HEK293 (cell line): ENCODE data around the gene TBX4.

Experiments
- BCL11B ChIP-seq: fragments of 450-650 bp; formaldehyde crosslinking; IDR thresholded peaks from 2 replicates; pipeline ENCODE4 v1.5.1; 2016; ENCODE audit warnings: low read depth, missing biosample characterization, missing genetic modification characterization
- GLI2 ChIP-seq: fragments of 450-650 bp; formaldehyde crosslinking; IDR thresholded peaks from 2 replicates; pipeline ENCODE4; 2017; ENCODE audit warnings: missing biosample characterization, missing genetic modification characterization, low read depth, borderline replicate concordance
- GLIS2 ChIP-seq: fragments of 450-650 bp; formaldehyde crosslinking; IDR thresholded peaks from 2 replicates; pipeline ENCODE4 v1.5.1; 2016; ENCODE audit warnings: missing biosample characterization, missing genetic modification characterization
- KLF16 ChIP-seq: fragments of 450-650 bp; formaldehyde crosslinking; IDR thresholded peaks from 2 replicates; pipeline ENCODE4 v1.5.1; 2017; ENCODE audit warnings: missing biosample characterization, missing genetic modification characterization
- OSR2 ChIP-seq: fragments of 450-650 bp; formaldehyde crosslinking; IDR thresholded peaks from 2 replicates; pipeline ENCODE4 v1.5.1; 2016; ENCODE audit warnings: missing biosample characterization, missing genetic modification characterization
- SETDB1 ChIP-seq: IDR thresholded peaks from one replicate; pipeline ENCODE4 v1.6.1; 2017; ENCODE audit warnings: mild to moderate bottlenecking, low read length, moderate library complexity, mixed read lengths; ENCODE audit not compliant: insufficient read length
- SP2 ChIP-seq: fragments of 450-650 bp; formaldehyde crosslinking; IDR thresholded peaks from 2 replicates; pipeline ENCODE4 v1.5.1; 2016; ENCODE audit warnings: missing biosample characterization, missing genetic modification characterization
- YY1 ChIP-seq: fragments of 450-650 bp; formaldehyde crosslinking; IDR thresholded peaks from 2 replicates; pipeline ENCODE4 v1.5.1; 2018; ENCODE audit warnings: missing biosample characterization, missing genetic modification characterization
- YY2 ChIP-seq: fragments of 450-650 bp; formaldehyde crosslinking; IDR thresholded peaks from 2 replicates; pipeline ENCODE4 v1.5.1; 2016; ENCODE audit warnings: missing biosample characterization, missing genetic modification characterization
- ZBTB17 ChIP-seq: fragments of 450-650 bp; formaldehyde crosslinking; IDR thresholded peaks from 2 replicates; pipeline ENCODE4 v1.5.1; 2016; ENCODE audit warnings: missing biosample characterization, missing genetic modification characterization
- ZFP37 ChIP-seq: fragments of 450-650 bp; formaldehyde crosslinking; IDR thresholded peaks from 2 replicates; pipeline ENCODE4 v1.5.1; 2016; ENCODE audit warnings: missing biosample characterization, missing genetic modification characterization
- ZNF2 ChIP-seq: fragments of 450-650 bp; formaldehyde crosslinking; IDR thresholded peaks from 2 replicates; pipeline ENCODE4 v1.5.1; 2016; ENCODE audit warnings: missing biosample characterization, missing genetic modification characterization
- ZNF23 ChIP-seq: fragments of 450-650 bp; formaldehyde crosslinking; IDR thresholded peaks from 2 replicates; pipeline ENCODE4 v1.5.1; 2016; ENCODE audit warnings: missing biosample characterization, missing genetic modification characterization, borderline replicate concordance
- ZNF292 ChIP-seq: fragments of 450-650 bp; formaldehyde crosslinking; IDR thresholded peaks from 2 replicates; pipeline ENCODE4 v1.5.1; 2016; ENCODE audit warnings: low read depth, missing biosample characterization, missing genetic modification characterization, borderline replicate concordance
- ZNF335 ChIP-seq: fragments of 450-650 bp; formaldehyde crosslinking; conservative IDR thresholded peaks from 2 replicates; pipeline ENCODE4 v1.5.1; 2016; ENCODE audit warnings: missing biosample characterization, missing genetic modification characterization
- ZNF341 ChIP-seq: fragments of 450-650 bp; formaldehyde crosslinking; IDR thresholded peaks from 2 replicates; pipeline ENCODE4; 2016; ENCODE audit warnings: low read depth, missing biosample characterization, missing genetic modification characterization
- ZNF416 ChIP-seq: fragments of 450-650 bp; formaldehyde crosslinking; IDR thresholded peaks from 2 replicates; pipeline ENCODE4 v1.5.1; 2016; ENCODE audit warnings: missing biosample characterization, missing genetic modification characterization
- ZNF426 ChIP-seq: fragments of 450-650 bp; formaldehyde crosslinking; IDR thresholded peaks from 2 replicates; pipeline ENCODE4 v1.5.1; 2017; ENCODE audit warnings: missing biosample characterization, missing genetic modification characterization, mild to moderate bottlenecking, inconsistent platforms, moderate library complexity
- ZNF48 ChIP-seq: fragments of 450-650 bp; formaldehyde crosslinking; IDR thresholded peaks from 2 replicates; pipeline ENCODE4 v1.5.1; 2016; ENCODE audit warnings: missing biosample characterization, missing genetic modification characterization
- ZNF488 ChIP-seq: fragments of 450-650 bp; formaldehyde crosslinking; IDR thresholded peaks from 2 replicates; pipeline ENCODE4 v1.5.1; 2016; ENCODE audit warnings: missing biosample characterization, missing genetic modification characterization
- ZNF544 ChIP-seq: fragments of 450-650 bp; formaldehyde crosslinking; IDR thresholded peaks from 2 replicates; pipeline ENCODE4 v1.5.0; 2017; ENCODE audit warnings: missing biosample characterization, missing genetic modification characterization
- ZNF560 ChIP-seq: fragments of 450-650 bp; formaldehyde crosslinking; IDR thresholded peaks from 2 replicates; pipeline ENCODE4 v1.5.1; 2017; ENCODE audit warnings: missing biosample characterization, missing genetic modification characterization, borderline replicate concordance
- ZNF664 ChIP-seq: fragments of 450-650 bp; formaldehyde crosslinking; IDR thresholded peaks from 2 replicates; pipeline ENCODE4 v1.5.1; 2016; ENCODE audit warnings: missing biosample characterization, missing genetic modification characterization
- ZNF747 ChIP-seq: fragments of 450-650 bp; formaldehyde crosslinking; IDR thresholded peaks from 2 replicates; pipeline ENCODE4 v1.5.1; 2016; ENCODE audit warnings: missing biosample characterization, missing genetic modification characterization
- ZNF777 ChIP-seq: fragments of 450-650 bp; formaldehyde crosslinking; IDR thresholded peaks from 2 replicates; pipeline ENCODE4 v1.5.1; 2017; ENCODE audit warnings: missing biosample characterization, missing genetic modification characterization, borderline replicate concordance
- ZNF843 ChIP-seq: fragments of 450-650 bp; formaldehyde crosslinking; IDR thresholded peaks from 2 replicates; pipeline ENCODE4 v1.5.1; 2016; ENCODE audit warnings: missing biosample characterization, missing genetic modification characterization
- ZXDB ChIP-seq: fragments of 450-650 bp; formaldehyde crosslinking; IDR thresholded peaks from 2 replicates; pipeline ENCODE4 v1.5.1; 2016; ENCODE audit warnings: missing biosample characterization, missing genetic modification characterization
- TF ChIP-seq, protein P1 (sequence below): fragments of 450-650 bp; formaldehyde crosslinking; IDR thresholded peaks from 2 replicates; pipeline ENCODE4 v1.5.1; 2016; ENCODE audit warnings: missing biosample characterization, missing genetic modification characterization
- TF ChIP-seq, protein P2 (sequence below): fragments of 450-650 bp; formaldehyde crosslinking; IDR thresholded peaks from 2 replicates; pipeline ENCODE4 v1.5.1; 2017; ENCODE audit warnings: missing biosample characterization, missing genetic modification characterization
- TF ChIP-seq, protein P3 (sequence below): fragments of 450-650 bp; formaldehyde crosslinking; IDR thresholded peaks from 2 replicates; pipeline ENCODE4 v1.5.1; 2016; ENCODE audit warnings: missing biosample characterization, missing genetic modification characterization
- TF ChIP-seq, protein P4 (sequence below): fragments of 450-650 bp; formaldehyde crosslinking; optimal IDR thresholded peaks from 2 replicates; pipeline ENCODE3; 2016; ENCODE audit warnings: missing biosample characterization, mild to moderate bottlenecking, missing genetic modification characterization

The TBX4 gene

GRCh38 chr17:61494325-61495160 lies 42.3 kb downstream of the TBX4 start (continued):
- TF ChIP-seq, protein P1, sequence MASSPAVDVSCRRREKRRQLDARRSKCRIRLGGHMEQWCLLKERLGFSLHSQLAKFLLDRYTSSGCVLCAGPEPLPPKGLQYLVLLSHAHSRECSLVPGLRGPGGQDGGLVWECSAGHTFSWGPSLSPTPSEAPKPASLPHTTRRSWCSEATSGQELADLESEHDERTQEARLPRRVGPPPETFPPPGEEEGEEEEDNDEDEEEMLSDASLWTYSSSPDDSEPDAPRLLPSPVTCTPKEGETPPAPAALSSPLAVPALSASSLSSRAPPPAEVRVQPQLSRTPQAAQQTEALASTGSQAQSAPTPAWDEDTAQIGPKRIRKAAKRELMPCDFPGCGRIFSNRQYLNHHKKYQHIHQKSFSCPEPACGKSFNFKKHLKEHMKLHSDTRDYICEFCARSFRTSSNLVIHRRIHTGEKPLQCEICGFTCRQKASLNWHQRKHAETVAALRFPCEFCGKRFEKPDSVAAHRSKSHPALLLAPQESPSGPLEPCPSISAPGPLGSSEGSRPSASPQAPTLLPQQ (tag by site-specific recombination) = no peak
- TF ChIP-seq ZXDB (tag by site-specific recombination) (peak; percentile 56; the same call in 1 of the 2 replicates), ZNF23 (tag by site-specific recombination) (no peak), ZNF777 (tag by site-specific recombination) (no peak), ZNF2 (tag by site-specific recombination) (no peak), BCL11B (tag by site-specific recombination) (no peak), YY2 (no peak), YY1 (tag by site-specific recombination) (no peak), SETDB1 (no peak), ZNF48 (tag by site-specific recombination) (no peak), SP2 (tag by site-specific recombination) (no peak), KLF16 (no peak), ZNF292 (no peak), ZNF488 (tag by site-specific recombination) (no peak), ZNF426 (no peak), ZNF843 (peak; percentile 63; the same call in 1 of the 2 replicates), ZNF664 (tag by site-specific recombination) (no peak), GLIS2 (tag by site-specific recombination) (no peak), ZNF544 (tag by site-specific recombination) (no peak), ZBTB17 (tag by site-specific recombination) (no peak), ZNF416 (no peak), OSR2 (tag by site-specific recombination) (peak; percentile 59), GLI2 (tag by site-specific recombination) (no peak), ZFP37 (tag by site-specific recombination) (no peak), ZNF747 (tag by site-specific recombination) (no peak), ZNF560 (tag by site-specific recombination) (no peak), ZNF335 (tag by site-specific recombination) (peak; percentile 36; the same call in 1 of the 2 replicates), ZNF341 (tag by site-specific recombination) (no peak)
- TF ChIP-seq, protein P2, sequence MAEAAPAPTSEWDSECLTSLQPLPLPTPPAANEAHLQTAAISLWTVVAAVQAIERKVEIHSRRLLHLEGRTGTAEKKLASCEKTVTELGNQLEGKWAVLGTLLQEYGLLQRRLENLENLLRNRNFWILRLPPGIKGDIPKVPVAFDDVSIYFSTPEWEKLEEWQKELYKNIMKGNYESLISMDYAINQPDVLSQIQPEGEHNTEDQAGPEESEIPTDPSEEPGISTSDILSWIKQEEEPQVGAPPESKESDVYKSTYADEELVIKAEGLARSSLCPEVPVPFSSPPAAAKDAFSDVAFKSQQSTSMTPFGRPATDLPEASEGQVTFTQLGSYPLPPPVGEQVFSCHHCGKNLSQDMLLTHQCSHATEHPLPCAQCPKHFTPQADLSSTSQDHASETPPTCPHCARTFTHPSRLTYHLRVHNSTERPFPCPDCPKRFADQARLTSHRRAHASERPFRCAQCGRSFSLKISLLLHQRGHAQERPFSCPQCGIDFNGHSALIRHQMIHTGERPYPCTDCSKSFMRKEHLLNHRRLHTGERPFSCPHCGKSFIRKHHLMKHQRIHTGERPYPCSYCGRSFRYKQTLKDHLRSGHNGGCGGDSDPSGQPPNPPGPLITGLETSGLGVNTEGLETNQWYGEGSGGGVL (tag by site-specific recombination) = no peak
- TF ChIP-seq, protein P3, sequence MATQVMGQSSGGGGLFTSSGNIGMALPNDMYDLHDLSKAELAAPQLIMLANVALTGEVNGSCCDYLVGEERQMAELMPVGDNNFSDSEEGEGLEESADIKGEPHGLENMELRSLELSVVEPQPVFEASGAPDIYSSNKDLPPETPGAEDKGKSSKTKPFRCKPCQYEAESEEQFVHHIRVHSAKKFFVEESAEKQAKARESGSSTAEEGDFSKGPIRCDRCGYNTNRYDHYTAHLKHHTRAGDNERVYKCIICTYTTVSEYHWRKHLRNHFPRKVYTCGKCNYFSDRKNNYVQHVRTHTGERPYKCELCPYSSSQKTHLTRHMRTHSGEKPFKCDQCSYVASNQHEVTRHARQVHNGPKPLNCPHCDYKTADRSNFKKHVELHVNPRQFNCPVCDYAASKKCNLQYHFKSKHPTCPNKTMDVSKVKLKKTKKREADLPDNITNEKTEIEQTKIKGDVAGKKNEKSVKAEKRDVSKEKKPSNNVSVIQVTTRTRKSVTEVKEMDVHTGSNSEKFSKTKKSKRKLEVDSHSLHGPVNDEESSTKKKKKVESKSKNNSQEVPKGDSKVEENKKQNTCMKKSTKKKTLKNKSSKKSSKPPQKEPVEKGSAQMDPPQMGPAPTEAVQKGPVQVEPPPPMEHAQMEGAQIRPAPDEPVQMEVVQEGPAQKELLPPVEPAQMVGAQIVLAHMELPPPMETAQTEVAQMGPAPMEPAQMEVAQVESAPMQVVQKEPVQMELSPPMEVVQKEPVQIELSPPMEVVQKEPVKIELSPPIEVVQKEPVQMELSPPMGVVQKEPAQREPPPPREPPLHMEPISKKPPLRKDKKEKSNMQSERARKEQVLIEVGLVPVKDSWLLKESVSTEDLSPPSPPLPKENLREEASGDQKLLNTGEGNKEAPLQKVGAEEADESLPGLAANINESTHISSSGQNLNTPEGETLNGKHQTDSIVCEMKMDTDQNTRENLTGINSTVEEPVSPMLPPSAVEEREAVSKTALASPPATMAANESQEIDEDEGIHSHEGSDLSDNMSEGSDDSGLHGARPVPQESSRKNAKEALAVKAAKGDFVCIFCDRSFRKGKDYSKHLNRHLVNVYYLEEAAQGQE (tag by site-specific recombination) = no peak
- TF ChIP-seq, protein P4, sequence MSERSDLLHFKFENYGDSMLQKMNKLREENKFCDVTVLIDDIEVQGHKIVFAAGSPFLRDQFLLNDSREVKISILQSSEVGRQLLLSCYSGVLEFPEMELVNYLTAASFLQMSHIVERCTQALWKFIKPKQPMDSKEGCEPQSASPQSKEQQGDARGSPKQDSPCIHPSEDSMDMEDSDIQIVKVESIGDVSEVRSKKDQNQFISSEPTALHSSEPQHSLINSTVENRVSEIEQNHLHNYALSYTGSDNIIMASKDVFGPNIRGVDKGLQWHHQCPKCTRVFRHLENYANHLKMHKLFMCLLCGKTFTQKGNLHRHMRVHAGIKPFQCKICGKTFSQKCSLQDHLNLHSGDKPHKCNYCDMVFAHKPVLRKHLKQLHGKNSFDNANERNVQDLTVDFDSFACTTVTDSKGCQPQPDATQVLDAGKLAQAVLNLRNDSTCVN = no peak
